Measurements from ENCODE around the gene GRK5.

The GRK5 gene

GRCh38 chr10:119209035-119209735, 1.8 kb downstream of the GRK5 start:
- peak overlapping the region; percentile 88 to 94 for H3K9ac ChIP-seq (ENCODE audit: low read depth in 1 of 2, low read length in 2 of 2)
- H3K27me3 ChIP-seq (ENCODE audit: control insufficient read depth in 1 of 2, insufficient read depth in 2 of 2, low read length in 2 of 2): no peaks in the 10 kb centered on the region
- peaks cover 3 to 4% of the 10 kb centered on the region in 2 donors for H3K36me3 ChIP-seq (ENCODE audit: control insufficient read depth in 1 of 2, insufficient read depth in 2 of 2, low read length in 2 of 2)
- peak overlapping the region; percentile 91 for H3K27ac ChIP-seq (ENCODE audit: low read depth, low read length)
- no peaks in the 10 kb centered on the region for H3K9me3 ChIP-seq (ENCODE audit: control insufficient read depth in 1 of 2, low read length in 2 of 2)
- peak overlapping the region; percentile 92 to 96 for H3K4me3 ChIP-seq (ENCODE audit: low read depth in 1 of 2, low read length in 2 of 2)
- peaks cover 37 to 45% of the 10 kb centered on the region in 2 donors for H3K4me1 ChIP-seq (ENCODE audit: control insufficient read depth in 1 of 2, insufficient read depth in 2 of 2, low read length in 2 of 2)

GRCh38 chr10:119209736-119210355, 2.5 kb downstream of the GRK5 start:
- Histone ChIP-seq H3K4me1 (ENCODE audit: control insufficient read depth in 1 of 2, insufficient read depth in 2 of 2, low read length in 2 of 2) (peaks cover 39 to 45% of the 10 kb centered on the region in 2 donors), H3K4me3 (ENCODE audit: low read depth in 1 of 2, low read length in 2 of 2) (peak overlapping the region; percentile 92 to 96), H3K27ac (ENCODE audit: low read depth, low read length) (peak overlapping the region; percentile 54), H3K27me3 (ENCODE audit: control insufficient read depth in 1 of 2, insufficient read depth in 2 of 2, low read length in 2 of 2) (no peaks in the 10 kb centered on the region), H3K36me3 (ENCODE audit: control insufficient read depth in 1 of 2, insufficient read depth in 2 of 2, low read length in 2 of 2) (peaks cover 3 to 4% of the 10 kb centered on the region in 2 donors), H3K9me3 (ENCODE audit: control insufficient read depth in 1 of 2, low read length in 2 of 2) (no peaks in the 10 kb centered on the region), H3K9ac (ENCODE audit: low read depth in 1 of 2, low read length in 2 of 2) (peak overlapping the region; percentile 88 to 94)

GRCh38 chr10:119210633-119211032, 3.3 kb downstream of the GRK5 start:
- no peak overlapping the region for H3K27ac ChIP-seq (ENCODE audit: low read depth, low read length)

GRCh38 chr10:119211176-119211575, 3.8 kb downstream of the GRK5 start:
- peaks cover 33 to 40% of the 10 kb centered on the region in 2 donors for H3K4me1 ChIP-seq (ENCODE audit: control insufficient read depth in 1 of 2, insufficient read depth in 2 of 2, low read length in 2 of 2)
- no peak overlapping the region for H3K4me3 ChIP-seq (ENCODE audit: low read depth in 1 of 2, low read length in 2 of 2)
- H3K27ac ChIP-seq (ENCODE audit: low read depth, low read length): peak overlapping the region; percentile 53
- no peaks in the 10 kb centered on the region for H3K27me3 ChIP-seq (ENCODE audit: control insufficient read depth in 1 of 2, insufficient read depth in 2 of 2, low read length in 2 of 2)
- H3K9ac ChIP-seq (ENCODE audit: low read depth in 1 of 2, low read length in 2 of 2): peak overlapping the region in 1 of 2 donors; percentile 17
- no peaks in the 10 kb centered on the region for H3K9me3 ChIP-seq (ENCODE audit: control insufficient read depth in 1 of 2, low read length in 2 of 2)
- peaks cover 3 to 4% of the 10 kb centered on the region in 2 donors for H3K36me3 ChIP-seq (ENCODE audit: control insufficient read depth in 1 of 2, insufficient read depth in 2 of 2, low read length in 2 of 2)

More at GRCh38 chr10:119210633-119211032, 3.3 kb downstream of the GRK5 start:
- peak overlapping the region in 1 of 2 donors; percentile 17 for H3K9ac ChIP-seq (ENCODE audit: low read depth in 1 of 2, low read length in 2 of 2)
- H3K9me3 ChIP-seq (ENCODE audit: control insufficient read depth in 1 of 2, low read length in 2 of 2): no peaks in the 10 kb centered on the region
- H3K36me3 ChIP-seq (ENCODE audit: control insufficient read depth in 1 of 2, insufficient read depth in 2 of 2, low read length in 2 of 2): peaks cover 3 to 4% of the 10 kb centered on the region in 2 donors
- no peaks in the 10 kb centered on the region for H3K27me3 ChIP-seq (ENCODE audit: control insufficient read depth in 1 of 2, insufficient read depth in 2 of 2, low read length in 2 of 2)
- no peak overlapping the region for H3K4me3 ChIP-seq (ENCODE audit: low read depth in 1 of 2, low read length in 2 of 2)
- H3K4me1 ChIP-seq (ENCODE audit: control insufficient read depth in 1 of 2, insufficient read depth in 2 of 2, low read length in 2 of 2): peaks cover 38 to 45% of the 10 kb centered on the region in 2 donors

GRCh38 chr10:119211625-119212441, 4.5 kb downstream of the GRK5 start:
- peaks cover 3 to 4% of the 10 kb centered on the region in 2 donors for H3K36me3 ChIP-seq (ENCODE audit: control insufficient read depth in 1 of 2, insufficient read depth in 2 of 2, low read length in 2 of 2)
- no peaks in the 10 kb centered on the region for H3K9me3 ChIP-seq (ENCODE audit: control insufficient read depth in 1 of 2, low read length in 2 of 2)
- no peaks in the 10 kb centered on the region for H3K27me3 ChIP-seq (ENCODE audit: control insufficient read depth in 1 of 2, insufficient read depth in 2 of 2, low read length in 2 of 2)
- peak overlapping the region; percentile 38 for H3K9ac ChIP-seq (ENCODE audit: low read depth in 1 of 2, low read length in 2 of 2)
- H3K27ac ChIP-seq (ENCODE audit: low read depth, low read length): peak overlapping the region; percentile 53
- peaks cover 30 to 37% of the 10 kb centered on the region in 2 donors for H3K4me1 ChIP-seq (ENCODE audit: control insufficient read depth in 1 of 2, insufficient read depth in 2 of 2, low read length in 2 of 2)
- peak overlapping the region; percentile 21 to 37 for H3K4me3 ChIP-seq (ENCODE audit: low read depth in 1 of 2, low read length in 2 of 2)

- Histone ChIP-seq H3K36me3 (ENCODE audit: control insufficient read depth in 1 of 2, insufficient read depth in 2 of 2, low read length in 2 of 2) (peaks cover 3 to 4% of the 10 kb centered on the region in 2 donors), H3K9me3 (ENCODE audit: control insufficient read depth in 1 of 2, low read length in 2 of 2) (no peaks in the 10 kb centered on the region), H3K27ac (ENCODE audit: low read depth, low read length) (no peak overlapping the region), H3K27me3 (ENCODE audit: control insufficient read depth in 1 of 2, insufficient read depth in 2 of 2, low read length in 2 of 2) (no peaks in the 10 kb centered on the region), H3K4me1 (ENCODE audit: control insufficient read depth in 1 of 2, insufficient read depth in 2 of 2, low read length in 2 of 2) (peaks cover 24 to 28% of the 10 kb centered on the region in 2 donors), H3K9ac (ENCODE audit: low read depth in 1 of 2, low read length in 2 of 2) (no peak overlapping the region), H3K4me3 (ENCODE audit: low read depth in 1 of 2, low read length in 2 of 2) (no peak overlapping the region)
Measured at GRCh38 chr10:119215371-119215770, 8.0 kb downstream of the GRK5 start.

- peaks cover 3 to 4% of the 10 kb centered on the region in 2 donors for H3K36me3 ChIP-seq (ENCODE audit: control insufficient read depth in 1 of 2, insufficient read depth in 2 of 2, low read length in 2 of 2)
- H3K9me3 ChIP-seq (ENCODE audit: control insufficient read depth in 1 of 2, low read length in 2 of 2): no peaks in the 10 kb centered on the region
- no peak overlapping the region for H3K27ac ChIP-seq (ENCODE audit: low read depth, low read length)
- H3K9ac ChIP-seq (ENCODE audit: low read depth in 1 of 2, low read length in 2 of 2): no peak overlapping the region
- H3K27me3 ChIP-seq (ENCODE audit: control insufficient read depth in 1 of 2, insufficient read depth in 2 of 2, low read length in 2 of 2): no peaks in the 10 kb centered on the region
- no peak overlapping the region for H3K4me3 ChIP-seq (ENCODE audit: low read depth in 1 of 2, low read length in 2 of 2)
- H3K4me1 ChIP-seq (ENCODE audit: control insufficient read depth in 1 of 2, insufficient read depth in 2 of 2, low read length in 2 of 2): peaks cover 23 to 24% of the 10 kb centered on the region in 2 donors
Measured at GRCh38 chr10:119216127-119216526, 8.8 kb downstream of the GRK5 start.

- Histone ChIP-seq H3K36me3 (ENCODE audit: control insufficient read depth in 1 of 2, insufficient read depth in 2 of 2, low read length in 2 of 2) (peaks cover 3 to 4% of the 10 kb centered on the region in 2 donors), H3K9me3 (ENCODE audit: control insufficient read depth in 1 of 2, low read length in 2 of 2) (no peaks in the 10 kb centered on the region), H3K4me3 (ENCODE audit: low read depth in 1 of 2, low read length in 2 of 2) (no peak overlapping the region), H3K27ac (ENCODE audit: low read depth, low read length) (no peak overlapping the region), H3K9ac (ENCODE audit: low read depth in 1 of 2, low read length in 2 of 2) (no peak overlapping the region), H3K4me1 (ENCODE audit: control insufficient read depth in 1 of 2, insufficient read depth in 2 of 2, low read length in 2 of 2) (peaks cover 19 to 26% of the 10 kb centered on the region in 2 donors), H3K27me3 (ENCODE audit: control insufficient read depth in 1 of 2, insufficient read depth in 2 of 2, low read length in 2 of 2) (no peaks in the 10 kb centered on the region)
Measured at GRCh38 chr10:119217401-119217800, 10.0 kb downstream of the GRK5 start.

GRCh38 chr10:119217991-119218490, 10.7 kb downstream of the GRK5 start:
- Histone ChIP-seq H3K27ac (ENCODE audit: low read depth, low read length) (no peak overlapping the region), H3K4me3 (ENCODE audit: low read depth in 1 of 2, low read length in 2 of 2) (no peak overlapping the region), H3K27me3 (ENCODE audit: control insufficient read depth in 1 of 2, insufficient read depth in 2 of 2, low read length in 2 of 2) (no peaks in the 10 kb centered on the region), H3K4me1 (ENCODE audit: control insufficient read depth in 1 of 2, insufficient read depth in 2 of 2, low read length in 2 of 2) (peaks cover 21 to 26% of the 10 kb centered on the region in 2 donors), H3K9ac (ENCODE audit: low read depth in 1 of 2, low read length in 2 of 2) (no peak overlapping the region), H3K9me3 (ENCODE audit: control insufficient read depth in 1 of 2, low read length in 2 of 2) (no peaks in the 10 kb centered on the region), H3K36me3 (ENCODE audit: control insufficient read depth in 1 of 2, insufficient read depth in 2 of 2, low read length in 2 of 2) (no peaks in the 10 kb centered on the region)
